Measurements from ENCODE around the gene CACFD1.

GRCh38 chr9:133470427-133470924, 10.7 kb downstream of the CACFD1 start:
- TF ChIP-seq CTCF (IDR thresholded peaks at IDR 0.05), result no peak
- no peak for TF ChIP-seq POLR2A (IDR thresholded peaks at IDR 0.05)

Data from body of pancreas (tissue), 4 donors.